Inferior parietal cortex (tissue), 1 donor: ENCODE data around the gene NSD1.

Source experiments
- DNase-seq: peaks from one replicate; pipeline ENCODE4 v3.0.0-alpha.2; 2016; ENCODE audit errors: extremely low spot score

NSD1 gene, protein sequence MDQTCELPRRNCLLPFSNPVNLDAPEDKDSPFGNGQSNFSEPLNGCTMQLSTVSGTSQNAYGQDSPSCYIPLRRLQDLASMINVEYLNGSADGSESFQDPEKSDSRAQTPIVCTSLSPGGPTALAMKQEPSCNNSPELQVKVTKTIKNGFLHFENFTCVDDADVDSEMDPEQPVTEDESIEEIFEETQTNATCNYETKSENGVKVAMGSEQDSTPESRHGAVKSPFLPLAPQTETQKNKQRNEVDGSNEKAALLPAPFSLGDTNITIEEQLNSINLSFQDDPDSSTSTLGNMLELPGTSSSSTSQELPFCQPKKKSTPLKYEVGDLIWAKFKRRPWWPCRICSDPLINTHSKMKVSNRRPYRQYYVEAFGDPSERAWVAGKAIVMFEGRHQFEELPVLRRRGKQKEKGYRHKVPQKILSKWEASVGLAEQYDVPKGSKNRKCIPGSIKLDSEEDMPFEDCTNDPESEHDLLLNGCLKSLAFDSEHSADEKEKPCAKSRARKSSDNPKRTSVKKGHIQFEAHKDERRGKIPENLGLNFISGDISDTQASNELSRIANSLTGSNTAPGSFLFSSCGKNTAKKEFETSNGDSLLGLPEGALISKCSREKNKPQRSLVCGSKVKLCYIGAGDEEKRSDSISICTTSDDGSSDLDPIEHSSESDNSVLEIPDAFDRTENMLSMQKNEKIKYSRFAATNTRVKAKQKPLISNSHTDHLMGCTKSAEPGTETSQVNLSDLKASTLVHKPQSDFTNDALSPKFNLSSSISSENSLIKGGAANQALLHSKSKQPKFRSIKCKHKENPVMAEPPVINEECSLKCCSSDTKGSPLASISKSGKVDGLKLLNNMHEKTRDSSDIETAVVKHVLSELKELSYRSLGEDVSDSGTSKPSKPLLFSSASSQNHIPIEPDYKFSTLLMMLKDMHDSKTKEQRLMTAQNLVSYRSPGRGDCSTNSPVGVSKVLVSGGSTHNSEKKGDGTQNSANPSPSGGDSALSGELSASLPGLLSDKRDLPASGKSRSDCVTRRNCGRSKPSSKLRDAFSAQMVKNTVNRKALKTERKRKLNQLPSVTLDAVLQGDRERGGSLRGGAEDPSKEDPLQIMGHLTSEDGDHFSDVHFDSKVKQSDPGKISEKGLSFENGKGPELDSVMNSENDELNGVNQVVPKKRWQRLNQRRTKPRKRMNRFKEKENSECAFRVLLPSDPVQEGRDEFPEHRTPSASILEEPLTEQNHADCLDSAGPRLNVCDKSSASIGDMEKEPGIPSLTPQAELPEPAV (N-terminal part only)

GRCh38 chr5:177133096-177133852 lies at the start of gene NSD1:
TSS of gene NSD1 (plus strand) at chr5:177133773. CDS start at chr5:177135104, 1,331 bp downstream.
- DNase-seq = peak; percentile 90

DNA sequence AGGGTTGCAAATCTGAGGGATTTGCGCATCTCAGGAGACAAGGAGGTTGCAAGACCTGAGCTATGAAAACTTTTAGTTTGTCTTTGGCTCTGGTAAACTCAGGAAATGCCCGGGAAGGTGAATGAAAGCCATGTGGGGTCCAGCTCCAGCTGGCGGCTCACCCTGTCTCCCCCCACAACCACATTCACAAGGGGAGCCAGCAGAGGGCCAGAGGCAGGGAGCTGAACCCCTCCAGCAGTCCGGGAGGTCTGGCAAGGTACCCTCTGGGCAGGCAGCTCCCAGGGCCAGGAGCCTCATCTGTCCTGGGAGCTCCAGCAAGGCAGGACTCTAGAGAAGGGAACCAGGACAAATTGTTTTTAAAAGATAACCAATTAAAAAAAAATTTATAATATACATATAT lies 49.4 kb upstream of the NSD1 start:
- DNase-seq = no peak

- no peak for DNase-seq
Measured at GRCh38 chr5:177085985-177086653, 47.5 kb upstream of the NSD1 start.

GRCh38 chr5:177086654-177087397 lies 46.7 kb upstream of the NSD1 start, which contains the start of gene FGFR4:
TSS of gene FGFR4 (plus strand) at chr5:177086915. CDS start at chr5:177089603, 2,688 bp downstream.
- no peak for DNase-seq

GRCh38 chr5:177087398-177088005 lies 46.1 kb upstream of the NSD1 start:
- no peak for DNase-seq

DNA sequence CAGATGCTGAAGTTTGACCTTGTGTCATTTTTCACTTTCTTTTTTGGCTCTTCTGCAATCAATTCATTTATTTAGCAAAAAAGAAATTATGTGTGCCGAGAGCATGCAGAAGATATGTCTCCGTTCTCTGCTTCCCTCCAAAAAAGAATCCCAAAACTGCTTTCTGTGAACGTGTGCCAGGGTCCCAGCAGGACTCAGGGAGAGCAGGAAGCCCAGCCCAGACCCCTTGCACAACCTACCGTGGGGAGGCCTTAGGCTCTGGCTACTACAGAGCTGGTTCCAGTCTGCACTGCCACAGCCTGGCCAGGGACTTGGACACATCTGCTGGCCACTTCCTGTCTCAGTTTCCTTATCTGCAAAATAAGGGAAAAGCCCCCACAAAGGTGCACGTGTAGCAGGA lies 44.4 kb upstream of the NSD1 start:
- DNase-seq = no peak

- DNase-seq = no peak
Measured at GRCh38 chr5:177089825-177090641, 43.5 kb upstream of the NSD1 start.

GRCh38 chr5:177090813-177091212 lies 42.8 kb upstream of the NSD1 start:
- DNase-seq = no peak

- DNase-seq = no peak
Measured at GRCh38 chr5:177091232-177091631, 42.3 kb upstream of the NSD1 start.

GRCh38 chr5:177092178-177093081 lies 41.1 kb upstream of the NSD1 start:
- DNase-seq = no peak

GRCh38 chr5:177093082-177093712 lies 40.4 kb upstream of the NSD1 start:
- DNase-seq = no peak

DNA sequence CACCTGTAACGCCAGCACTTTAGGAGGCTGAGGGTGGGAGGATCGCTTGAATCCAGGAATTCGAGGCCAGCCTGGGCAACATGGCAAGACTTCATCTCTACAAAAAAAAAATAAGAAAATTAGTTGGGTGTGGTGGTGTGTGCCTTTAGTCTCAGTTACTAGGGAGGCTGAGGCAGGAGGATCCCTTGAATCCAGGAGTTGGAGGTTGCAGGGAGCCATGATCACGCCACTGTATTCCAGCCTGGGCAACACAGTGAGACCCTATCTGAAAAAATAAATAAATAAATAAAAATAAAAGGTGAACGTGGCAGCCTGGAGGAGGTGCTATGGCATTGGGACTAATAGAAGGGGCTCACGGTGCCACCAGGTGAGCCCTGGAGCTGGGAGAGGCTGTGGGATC lies 39.8 kb upstream of the NSD1 start:
- DNase-seq = no peak

DNA sequence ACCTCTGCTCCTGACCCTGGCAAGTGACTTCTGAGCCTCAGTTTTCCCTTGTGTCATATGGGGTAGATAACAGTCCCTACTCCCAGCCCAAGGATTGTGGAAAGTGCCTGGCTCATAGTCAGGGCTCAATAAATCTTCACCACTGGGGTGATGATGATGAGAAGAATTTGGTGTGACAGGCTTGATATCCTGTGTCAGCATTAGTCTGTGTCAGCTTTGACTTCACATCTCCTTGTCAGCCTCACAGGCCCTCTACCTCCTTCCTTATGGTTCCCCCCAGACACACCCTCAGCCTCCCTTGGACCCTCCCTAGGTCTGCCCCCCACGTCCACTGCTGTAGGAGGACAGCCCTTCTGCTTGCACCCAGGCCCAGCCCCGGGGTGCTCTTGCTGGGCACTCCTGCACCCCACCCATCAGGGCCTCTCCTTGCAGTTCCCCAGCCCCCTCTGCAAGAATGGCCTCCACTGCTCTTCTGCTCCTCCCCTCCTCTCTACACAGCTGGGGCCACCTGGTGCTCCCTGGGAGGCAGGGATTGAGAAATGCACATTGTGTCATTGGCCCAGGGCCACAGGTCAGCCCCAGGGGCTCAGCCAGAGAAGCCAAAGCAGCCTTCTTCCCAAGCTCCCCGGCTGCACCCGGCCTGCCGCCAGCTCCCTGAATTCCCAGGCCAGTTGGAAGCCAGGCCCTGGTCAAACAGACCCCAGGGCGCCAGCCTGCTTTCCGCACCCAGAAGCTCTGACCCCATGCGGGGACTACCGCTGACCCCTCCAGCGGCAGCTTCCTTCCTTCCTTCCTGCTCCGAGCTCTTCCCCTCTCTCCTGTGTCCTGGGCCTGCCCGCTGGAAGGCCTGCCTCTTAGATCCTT lies 39.1 kb upstream of the NSD1 start:
- DNase-seq = no peak

- no peak for DNase-seq
Measured at GRCh38 chr5:177095088-177095669, 38.4 kb upstream of the NSD1 start.

DNA sequence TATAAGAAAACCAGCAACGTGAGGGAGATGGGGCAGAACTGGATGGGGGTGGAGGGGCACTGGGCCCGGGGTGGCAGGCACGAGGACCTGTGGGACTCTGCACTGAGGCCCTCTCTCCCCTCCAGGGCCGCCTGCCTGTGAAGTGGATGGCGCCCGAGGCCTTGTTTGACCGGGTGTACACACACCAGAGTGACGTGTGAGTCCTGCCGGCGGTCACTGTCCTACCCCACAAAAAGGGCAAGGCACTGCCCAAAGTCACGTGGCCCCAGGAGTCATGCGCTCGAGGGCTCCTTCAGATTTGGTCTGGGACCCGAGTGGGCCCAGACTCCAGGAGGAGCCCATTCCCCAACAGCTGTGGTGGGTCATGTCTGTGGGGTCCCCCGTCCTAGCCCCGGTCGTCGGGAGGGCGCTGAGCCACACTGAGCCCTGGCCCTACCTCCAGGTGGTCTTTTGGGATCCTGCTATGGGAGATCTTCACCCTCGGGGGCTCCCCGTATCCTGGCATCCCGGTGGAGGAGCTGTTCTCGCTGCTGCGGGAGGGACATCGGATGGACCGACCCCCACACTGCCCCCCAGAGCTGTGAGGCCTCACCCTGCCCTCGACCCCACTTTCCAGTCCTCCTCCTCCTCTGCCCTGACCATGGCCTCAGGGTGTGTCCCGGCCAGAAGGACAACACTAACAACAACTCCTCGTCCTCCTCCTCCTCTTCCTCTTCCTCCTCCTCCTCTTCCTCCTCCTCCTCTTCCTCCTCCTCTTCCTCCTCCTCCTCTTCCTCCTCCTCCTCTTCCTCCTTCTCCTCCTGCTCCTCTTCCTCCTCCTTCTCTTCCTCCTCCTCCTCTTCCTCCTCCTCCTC lies 37.2 kb upstream of the NSD1 start:
- no peak for DNase-seq
